Skeletal muscle satellite cell (primary cell): ENCODE data around the gene RPL13A. TPM values are rescaled to one million over a fixed set of nuclear protein-coding genes. Genes with fewer than 3 reads are reported as not detected.
A peak's percentile ranks its signal among the peaks of the same experiment; 100 is the strongest.
"Not testable (repeated sequence)": the region's sequence is repeated elsewhere in the genome, so short reads cannot be mapped to it uniquely, and the experiment has no call there.

ENCODE experiments used
- H3K27me3 ChIP-seq: 2 replicates; pipeline ENCODE4 v1.7.0; 2013; ENCODE audit warnings: low read length; ENCODE audit not compliant: control insufficient read depth, insufficient read depth
- H3K36me3 ChIP-seq: 2 replicates; pipeline ENCODE4 v1.7.0; 2013; ENCODE audit warnings: mild to moderate bottlenecking, control low read depth, low read length; ENCODE audit not compliant: insufficient read depth
- H3K4me1 ChIP-seq: 2 replicates; pipeline ENCODE4 v1.7.0; 2013; ENCODE audit warnings: low read length; ENCODE audit not compliant: control insufficient read depth, insufficient read depth
- H3K4me2 ChIP-seq: 2 replicates; pipeline ENCODE4 v1.7.0; 2013; ENCODE audit warnings: mild to moderate bottlenecking, low read length
- H3K4me3 ChIP-seq: 2 replicates; pipeline ENCODE4 v1.7.0; 2013; ENCODE audit warnings: low read length
- H3K9ac ChIP-seq: 2 replicates; pipeline ENCODE4 v1.7.0; 2013; ENCODE audit warnings: mild to moderate bottlenecking, low read depth, low read length, moderate library complexity
- H3K9me3 ChIP-seq: replicated peaks from 2 replicates; pipeline ENCODE4 v1.7.0; 2013; ENCODE audit warnings: mild to moderate bottlenecking, control low read depth, low read length
- total RNA-seq: library from RNA; depleted of rRNA; stranded (reverse); fragments of >200 nt; gene quantifications from 2 replicates; pipeline ENCODE4 v1.2.3, GENCODE V29; 2012; rRNA removed

RPL13A gene
- total RNA-seq: 1,903 and 3,080 TPM in 2 replicates

GRCh38 chr19:49487277-49488045, at the start of gene RPL13A:
RPL13A (plus strand) TSS chr19:49487608; CDS start chr19:49487630, 22 bp downstream.
- Histone ChIP-seq H3K9me3 (no peaks in the 10 kb centered on the region), H3K9ac (peak within 1 kb of the TSS; percentile 100), H3K27me3 (no peaks in the 10 kb centered on the region), H3K4me1 (peaks cover 13% of the 10 kb centered on the region), H3K4me3 (peak within 1 kb of the TSS; percentile 99), H3K4me2 (peak within 1 kb of the TSS; percentile 93), H3K36me3 (peaks cover 46% of the 10 kb centered on the region)

GRCh38 chr19:49438261-49438660, 49.1 kb upstream of the RPL13A start:
- H3K4me3 ChIP-seq: no peak overlapping the region
- no peaks in the 10 kb centered on the region for H3K9me3 ChIP-seq
- no peak overlapping the region for H3K4me2 ChIP-seq
- no peak overlapping the region for H3K9ac ChIP-seq
- peaks cover 83% of the 10 kb centered on the region for H3K27me3 ChIP-seq
- H3K36me3 ChIP-seq: no peaks in the 10 kb centered on the region
- H3K4me1 ChIP-seq: no peaks in the 10 kb centered on the region

- no peak overlapping the region for H3K9ac ChIP-seq
- H3K27me3 ChIP-seq: peaks cover 72% of the 10 kb centered on the region
- H3K4me2 ChIP-seq: no peak overlapping the region
- H3K9me3 ChIP-seq: no peaks in the 10 kb centered on the region
- no peaks in the 10 kb centered on the region for H3K36me3 ChIP-seq
- H3K4me3 ChIP-seq: no peak overlapping the region
- H3K4me1 ChIP-seq: no peaks in the 10 kb centered on the region
Observed at GRCh38 chr19:49439836-49440235, 47.6 kb upstream of the RPL13A start.

- H3K4me1 ChIP-seq: no peaks in the 10 kb centered on the region
- peaks cover 64% of the 10 kb centered on the region for H3K27me3 ChIP-seq
- H3K4me2 ChIP-seq: peak overlapping the region; percentile 63
- H3K4me3 ChIP-seq: no peak overlapping the region
- H3K9ac ChIP-seq: no peak overlapping the region
- no peaks in the 10 kb centered on the region for H3K9me3 ChIP-seq
- no peaks in the 10 kb centered on the region for H3K36me3 ChIP-seq
Observed at GRCh38 chr19:49440439-49441209, 46.8 kb upstream of the RPL13A start.

GRCh38 chr19:49441210-49441959, 46.0 kb upstream of the RPL13A start, which contains the start of gene SLC17A7:
SLC17A7 (minus strand) TSS chr19:49441527; CDS start chr19:49441379, 148 bp downstream.
- Histone ChIP-seq H3K9me3 (no peaks in the 10 kb centered on the region), H3K36me3 (no peaks in the 10 kb centered on the region), H3K4me3 (no peak within 1 kb of the TSS), H3K4me2 (peak within 1 kb of the TSS; percentile 97), H3K9ac (no peak within 1 kb of the TSS), H3K27me3 (peaks cover 57% of the 10 kb centered on the region), H3K4me1 (no peaks in the 10 kb centered on the region)

GRCh38 chr19:49441960-49442350, 45.5 kb upstream of the RPL13A start:
- Histone ChIP-seq H3K9me3 (no peaks in the 10 kb centered on the region), H3K9ac (no peak overlapping the region), H3K4me3 (no peak overlapping the region), H3K36me3 (no peaks in the 10 kb centered on the region), H3K27me3 (peaks cover 51% of the 10 kb centered on the region), H3K4me1 (no peaks in the 10 kb centered on the region), H3K4me2 (peak overlapping the region; percentile 97)

- H3K27me3 ChIP-seq: peaks cover 48% of the 10 kb centered on the region
- peak overlapping the region; percentile 97 for H3K4me2 ChIP-seq
- no peaks in the 10 kb centered on the region for H3K9me3 ChIP-seq
- H3K4me1 ChIP-seq: no peaks in the 10 kb centered on the region
- no peak overlapping the region for H3K4me3 ChIP-seq
- no peaks in the 10 kb centered on the region for H3K36me3 ChIP-seq
- no peak overlapping the region for H3K9ac ChIP-seq
Observed at GRCh38 chr19:49442354-49442753, 45.1 kb upstream of the RPL13A start.

GRCh38 chr19:49442771-49443365, 44.5 kb upstream of the RPL13A start:
- Histone ChIP-seq H3K9ac (peak overlapping the region; percentile 72), H3K4me3 (peak overlapping the region; percentile 76), H3K4me1 (no peaks in the 10 kb centered on the region), H3K27me3 (peaks cover 43% of the 10 kb centered on the region), H3K36me3 (no peaks in the 10 kb centered on the region), H3K9me3 (no peaks in the 10 kb centered on the region), H3K4me2 (peak overlapping the region; percentile 97)

- Histone ChIP-seq H3K4me3 (peak overlapping the region; percentile 76), H3K9me3 (no peaks in the 10 kb centered on the region), H3K36me3 (peaks cover 2% of the 10 kb centered on the region), H3K9ac (peak overlapping the region; percentile 72), H3K4me1 (no peaks in the 10 kb centered on the region), H3K4me2 (peak overlapping the region; percentile 97), H3K27me3 (peaks cover 36% of the 10 kb centered on the region)
Observed at GRCh38 chr19:49443366-49444099, 43.9 kb upstream of the RPL13A start.

- H3K4me2 ChIP-seq: peak overlapping the region; percentile 97
- not testable (repeated sequence) for H3K4me1 ChIP-seq, H3K9ac ChIP-seq, H3K9me3 ChIP-seq, H3K4me3 ChIP-seq, H3K36me3 ChIP-seq
- H3K27me3 ChIP-seq: peaks cover 30% of the 10 kb centered on the region
Observed at GRCh38 chr19:49444100-49444700, 43.2 kb upstream of the RPL13A start.
